Stomach (tissue), 9 donors: ENCODE results near the gene TRNP1. TPM values are rescaled to one million over a fixed set of nuclear protein-coding genes. Genes with fewer than 3 reads are reported as not detected.

ENCODE experiments used
- DNase-seq, 2 donors: peaks; one replicate each; pipeline versions ENCODE4 v3.0.0 to v3.0.0-alpha.2; 2013 to 2019
- H3K27ac ChIP-seq, 5 donors: fragments of 200-600 bp in 4 of 5; sonication (generic) in 4 of 5; one replicate each; pipeline ENCODE4 v1.5.1; 2013 to 2019; ENCODE audit warnings: mild to moderate bottlenecking in 1 of 5, moderate library complexity in 1 of 5
- H3K27me3 ChIP-seq, 3 donors: fragments of 200-600 bp; sonication (generic); one replicate each; pipeline ENCODE4 v1.5.1; 2017 to 2019; ENCODE audit warnings: mixed run types in 1 of 3
- H3K36me3 ChIP-seq, 4 donors: fragments of 200-600 bp; sonication (generic); 1 replicate in 3 of 4; 2 replicates in 1 of 4; pipeline ENCODE4 v1.5.1; 2016 to 2019
- H3K4me1 ChIP-seq, 4 donors: fragments of 200-600 bp; sonication (generic); one replicate each; pipeline ENCODE4 v1.5.1; 2016 to 2019
- H3K4me3 ChIP-seq, 4 donors: fragments of 200-600 bp; sonication (generic) in 3 of 4; one replicate each; pipeline ENCODE4 v1.5.1; 2016 to 2019; ENCODE audit warnings: mild to moderate bottlenecking in 1 of 4
- H3K9me3 ChIP-seq, 4 donors: fragments of 200-600 bp; sonication (generic); one replicate each; pipeline ENCODE4 v1.5.1; 2016 to 2019
- EP300 ChIP-seq: sonication (generic); formaldehyde crosslinking; IDR thresholded peaks from one replicate; pipeline ENCODE4 v1.6.1; 2017; ENCODE audit warnings: antibody characterized with exemption
- POLR2A ChIP-seq, 4 donors: fragments of 450-650 bp; IDR thresholded peaks; one replicate each; pipeline ENCODE4 v1.6.1; 2016; ENCODE audit warnings: antibody characterized with exemption in 4 of 4, control low read depth in 2 of 4, mild to moderate bottlenecking in 1 of 4, moderate library complexity in 1 of 4
- POLR2AphosphoS5 ChIP-seq, 3 donors: sonication (generic); formaldehyde crosslinking; IDR thresholded peaks; one replicate each; pipeline ENCODE4 v1.6.1; 2016; ENCODE audit warnings: antibody characterized with exemption in 3 of 3
- WGBS, 5 donors: extraction: QIAGEN DNeasy Blood & Tissue Kit in 3 of 5; methylation state at CpG; one replicate each; pipeline versions ENCODE4 v1.1.5 to v1.1.7; 2013 to 2018; 5-methylcytosine and 5-hydroxymethylcytosine counted together
- intact Hi-C: fragments of 100-400 bp; cut with DNase I; formaldehyde crosslinking; loops from one replicate; pipeline ENCODE4 v1.15.1; 2023; ENCODE audit warnings: low total_unique reads
- polyA plus RNA-seq, 3 donors: library from polyadenylated mRNA; stranded (reverse); fragments of 200-250 nt; gene quantifications; one replicate each; pipeline ENCODE4 v1.2.3, GENCODE V29; 2013
- total RNA-seq, 5 donors: library from RNA; depleted of rRNA; stranded (reverse); fragments of >200 nt; gene quantifications; one replicate each; pipeline versions ENCODE4 v1.1.0 to v1.2.3, GENCODE V29; 2014 to 2016
- TF ChIP-seq, protein P1 (sequence below), 7 experiments: fragments of 450-650 bp in 4 of 7; fragments of 200-600 bp in 3 of 7; sonication (generic) in 3 of 7; IDR thresholded peaks; one replicate each; pipeline ENCODE4 v1.5.1; 2016 to 2019; ENCODE audit warnings: antibody characterized with exemption in 7 of 7, control low read depth in 2 of 7, mild to moderate bottlenecking in 1 of 7
- donor health status: healthy with polysubstance abuse.
- donor health status: Bipolar disorder and iron deficiency.
- donor health status: healthy.

Gene TRNP1
- total and polyA plus RNA-seq, 8 donors, result 1.7 to 216 (median 107) TPM

DNA sequence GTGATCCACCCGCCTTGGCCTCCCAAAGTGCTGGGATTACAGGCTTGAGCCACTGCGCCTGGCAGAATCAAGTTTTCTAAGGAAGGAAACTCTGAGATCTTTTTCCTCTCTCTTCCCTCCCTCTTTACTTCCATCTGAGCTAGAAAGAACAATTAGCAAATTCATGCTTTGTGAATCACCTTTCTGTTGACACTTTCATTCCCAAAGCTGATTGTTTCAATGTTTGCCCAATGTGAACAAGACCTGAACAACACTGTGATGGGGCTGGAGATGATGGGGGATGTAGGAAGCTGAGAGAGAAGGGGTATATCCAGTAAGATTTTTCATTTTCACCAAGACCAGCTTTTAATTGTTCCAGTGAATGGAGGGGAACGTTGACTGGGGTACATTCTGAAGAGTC is 24.8 kb downstream of the TRNP1 start:
- TF ChIP-seq, protein P1, sequence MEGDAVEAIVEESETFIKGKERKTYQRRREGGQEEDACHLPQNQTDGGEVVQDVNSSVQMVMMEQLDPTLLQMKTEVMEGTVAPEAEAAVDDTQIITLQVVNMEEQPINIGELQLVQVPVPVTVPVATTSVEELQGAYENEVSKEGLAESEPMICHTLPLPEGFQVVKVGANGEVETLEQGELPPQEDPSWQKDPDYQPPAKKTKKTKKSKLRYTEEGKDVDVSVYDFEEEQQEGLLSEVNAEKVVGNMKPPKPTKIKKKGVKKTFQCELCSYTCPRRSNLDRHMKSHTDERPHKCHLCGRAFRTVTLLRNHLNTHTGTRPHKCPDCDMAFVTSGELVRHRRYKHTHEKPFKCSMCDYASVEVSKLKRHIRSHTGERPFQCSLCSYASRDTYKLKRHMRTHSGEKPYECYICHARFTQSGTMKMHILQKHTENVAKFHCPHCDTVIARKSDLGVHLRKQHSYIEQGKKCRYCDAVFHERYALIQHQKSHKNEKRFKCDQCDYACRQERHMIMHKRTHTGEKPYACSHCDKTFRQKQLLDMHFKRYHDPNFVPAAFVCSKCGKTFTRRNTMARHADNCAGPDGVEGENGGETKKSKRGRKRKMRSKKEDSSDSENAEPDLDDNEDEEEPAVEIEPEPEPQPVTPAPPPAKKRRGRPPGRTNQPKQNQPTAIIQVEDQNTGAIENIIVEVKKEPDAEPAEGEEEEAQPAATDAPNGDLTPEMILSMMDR (IDR thresholded peaks at IDR 0.05), result no peak
- TF ChIP-seq POLR2AphosphoS5 (IDR thresholded peaks at IDR 0.05), result no peak
- no peak for TF ChIP-seq POLR2A (IDR thresholded peaks at IDR 0.05)
- TF ChIP-seq EP300, result no peak
- no peaks in the 10 kb centered on the region for H3K9me3 ChIP-seq
- H3K36me3 ChIP-seq, result no peaks in the 10 kb centered on the region
- peaks cover 0 to 4% (median 1%) of the 10 kb centered on the region in 4 donors for H3K4me1 ChIP-seq
- peak in 1 of 2 donors; percentile 50 for DNase-seq
- WGBS, 5 donors, result 49 to 63% (median 58%) methylated on average over 3 of the region's 3 CpGs
- no peak overlapping the region for H3K4me3 ChIP-seq
- H3K27me3 ChIP-seq, result no peaks in the 10 kb centered on the region
- peak overlapping the region in 2 of 5 donors; percentile 29 to 51 for H3K27ac ChIP-seq
- intact Hi-C loops, result no loop called here

DNA sequence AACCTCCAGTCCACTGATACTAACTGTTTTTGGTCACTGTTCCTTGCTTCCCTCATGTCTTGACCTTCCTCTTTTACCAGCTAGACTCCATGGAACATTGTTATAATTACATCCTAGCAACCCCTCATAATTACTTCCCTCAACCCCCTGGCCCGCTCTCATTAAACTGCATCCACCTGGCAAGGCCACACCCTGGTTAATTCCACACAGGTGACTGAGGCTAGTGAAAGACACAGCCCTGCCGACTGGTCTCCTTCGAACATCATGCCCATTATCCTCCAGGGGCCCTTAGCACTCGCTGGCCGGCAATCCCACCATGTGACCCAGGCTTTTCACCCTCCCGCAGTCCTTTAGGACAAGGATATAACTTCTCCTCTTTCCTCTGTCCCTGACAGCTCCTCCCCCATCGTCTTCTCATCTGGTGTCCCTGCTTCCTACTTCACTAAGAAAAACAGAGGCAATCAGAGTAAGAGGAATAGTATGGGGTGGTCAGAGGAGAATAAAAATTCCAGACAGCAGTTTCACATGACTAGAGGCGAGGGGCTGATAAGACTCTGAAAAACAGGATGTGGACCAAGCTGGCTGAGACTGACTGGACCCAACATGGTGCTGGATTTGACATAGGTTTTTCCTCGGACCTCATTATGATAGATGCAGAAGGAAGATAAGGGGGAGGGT is 28.0 kb downstream of the TRNP1 start:
- Histone ChIP-seq H3K4me3 (no peak overlapping the region), H3K27me3 (no peaks in the 10 kb centered on the region), H3K4me1 (peaks cover under 1 to 5% (median 3%) of the 10 kb centered on the region in 4 donors), H3K36me3 (no peaks in the 10 kb centered on the region), H3K9me3 (no peaks in the 10 kb centered on the region), H3K27ac (no peak overlapping the region)
- intact Hi-C loops, result no loop called here
- TF ChIP-seq, protein P1 (IDR thresholded peaks at IDR 0.05), result no peak
- TF ChIP-seq POLR2A (IDR thresholded peaks at IDR 0.05), result no peak
- no peak for TF ChIP-seq EP300
- no peak for TF ChIP-seq POLR2AphosphoS5 (IDR thresholded peaks at IDR 0.05)
- peak in 1 of 2 donors; percentile 51 for DNase-seq
- WGBS, 5 donors, result 40 to 49% (median 46%) methylated on average over 9 of the region's 9 CpGs

DNA sequence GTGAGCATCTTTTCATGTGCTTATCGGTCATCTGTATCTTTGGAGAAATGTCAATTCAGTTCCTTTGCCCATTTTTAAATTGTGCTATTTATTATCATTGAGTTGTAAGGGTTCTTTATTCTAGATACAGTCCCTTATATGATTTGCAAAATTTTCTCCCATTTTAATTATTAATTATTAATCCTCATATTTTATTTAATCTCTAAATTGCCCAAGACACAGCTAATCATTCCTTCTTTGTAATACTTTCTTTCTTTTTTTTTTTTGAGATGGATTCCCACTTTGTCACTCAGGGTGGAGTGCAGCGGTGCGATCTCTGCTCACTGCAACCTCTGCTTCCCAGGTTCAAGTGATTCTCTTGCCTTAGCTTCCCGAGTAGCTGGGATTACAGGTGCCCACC is 32.2 kb downstream of the TRNP1 start:
- TF ChIP-seq EP300 (no peak), POLR2A (IDR thresholded peaks at IDR 0.05) (no peak), POLR2AphosphoS5 (IDR thresholded peaks at IDR 0.05) (no peak)
- TF ChIP-seq, protein P1 (IDR thresholded peaks at IDR 0.05), result no peak
- no peak for DNase-seq
- Histone ChIP-seq H3K9me3 (no peaks in the 10 kb centered on the region), H3K4me3 (no peak overlapping the region), H3K27ac (no peak overlapping the region), H3K4me1 (peaks cover 20 to 27% (median 23%) of the 10 kb centered on the region in 4 donors), H3K36me3 (no peaks in the 10 kb centered on the region), H3K27me3 (no peaks in the 10 kb centered on the region)
- WGBS, 5 donors, result 91 to 97% (median 91%) methylated on average over 4 of the region's 4 CpGs
- intact Hi-C loops, result no loop called here

DNA sequence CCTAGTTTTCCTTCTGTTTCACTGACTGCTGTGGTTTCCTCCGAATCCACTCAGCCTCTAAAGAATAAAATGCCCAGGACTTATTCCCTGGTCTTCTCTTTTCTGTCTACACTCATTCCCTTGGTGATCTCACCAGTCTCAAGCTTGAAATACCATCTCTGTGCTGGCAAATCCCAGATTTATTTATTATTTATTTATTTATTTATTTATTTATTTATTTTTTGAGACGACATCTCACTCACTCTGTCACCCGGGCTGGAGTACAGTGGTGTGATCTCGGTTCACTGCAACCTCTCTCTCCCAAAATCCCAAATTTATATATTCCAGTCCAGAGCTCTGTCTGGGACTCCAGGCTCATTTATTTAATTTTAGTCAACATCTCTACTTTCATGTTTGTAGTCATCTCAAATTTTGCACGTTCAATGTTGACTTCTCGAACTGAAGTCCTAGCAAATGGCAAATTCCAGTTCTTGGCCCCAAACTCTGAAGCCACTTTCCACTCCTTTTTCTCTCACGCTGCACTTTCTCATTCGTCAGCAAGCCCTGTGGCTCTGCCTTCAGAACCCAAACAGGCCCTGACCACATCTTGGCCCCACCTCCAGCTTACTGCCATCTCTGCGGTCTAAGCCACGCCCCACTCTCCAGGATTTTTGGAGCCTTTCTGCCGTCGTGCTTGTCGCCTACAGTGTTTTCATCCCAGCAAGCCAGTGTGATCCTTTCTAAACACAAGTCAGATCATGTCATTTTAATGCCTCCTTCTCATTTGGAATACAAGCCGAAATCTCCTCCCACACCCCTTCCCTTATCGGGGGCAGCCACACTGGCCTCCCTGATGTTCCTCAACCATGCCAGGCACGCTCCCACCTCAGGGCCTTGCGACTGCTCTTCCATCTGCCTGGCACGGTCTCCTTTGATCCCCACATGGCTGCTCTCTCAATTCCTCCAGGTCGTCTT is 33.4 kb downstream of the TRNP1 start:
- intact Hi-C loops, result no loop called here
- no peaks in the 10 kb centered on the region for H3K36me3 ChIP-seq
- WGBS, 5 donors, result 37 to 48% (median 41%) methylated on average over 19 of the region's 19 CpGs
- H3K9me3 ChIP-seq, result no peaks in the 10 kb centered on the region
- no peaks in the 10 kb centered on the region for H3K27me3 ChIP-seq
- no peak overlapping the region for H3K4me3 ChIP-seq
- peak; percentile 75 to 84 for DNase-seq
- H3K4me1 ChIP-seq, result peaks cover 29 to 39% (median 32%) of the 10 kb centered on the region in 4 donors
- H3K27ac ChIP-seq, result peak overlapping the region; percentile 58 to 85 (median 80)
- TF ChIP-seq EP300 (no peak), POLR2AphosphoS5 (IDR thresholded peaks at IDR 0.05) (peak in 1 of 3 donors; percentile 41)
